ENCODE data around the gene TIMP3.

The TIMP3 gene

DNA sequence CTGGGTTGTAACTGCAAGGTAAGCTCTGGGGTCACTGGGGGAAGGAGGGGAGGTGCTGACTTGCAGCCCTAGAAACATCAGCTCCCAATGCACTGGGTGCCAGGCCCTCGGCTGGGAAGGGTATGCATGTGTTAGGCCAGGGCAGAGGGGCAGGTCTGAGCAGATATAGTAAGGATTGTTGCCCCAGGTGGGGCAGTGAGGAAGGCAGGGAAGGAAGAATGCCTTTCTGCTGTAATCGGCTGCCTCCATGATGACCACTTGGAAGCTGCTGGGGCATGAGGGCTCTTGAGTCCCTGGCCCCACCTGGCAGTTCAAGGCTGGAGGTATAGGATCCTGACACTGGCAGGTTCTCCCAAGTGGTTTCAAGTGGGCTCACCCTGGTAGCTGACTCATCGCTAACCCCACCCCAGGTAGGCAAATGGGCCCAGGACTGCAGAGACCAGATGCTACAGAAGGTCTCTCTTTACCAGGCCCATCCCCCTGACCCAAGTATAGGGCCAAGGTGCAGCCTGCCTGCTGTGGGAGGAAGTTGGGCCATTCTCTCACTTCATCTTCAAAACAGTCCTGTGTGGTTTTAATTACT, 56.7 kb downstream of the TIMP3 start:
- H4K91ac ChIP-seq (ENCODE audit: low read length) = no peak overlapping the region
- no peak overlapping the region for H3K9ac ChIP-seq (ENCODE audit: low read length)
- no peaks in the 10 kb centered on the region for H3K9me3 ChIP-seq (ENCODE audit: control insufficient read depth, low read length)
- H2BK12ac ChIP-seq (ENCODE audit: low read length in 2 of 2) = no peak overlapping the region
- H3K27me3 ChIP-seq (ENCODE audit: control insufficient read depth in 1 of 2, insufficient read depth in 1 of 2, low read length in 2 of 2) = no peaks in the 10 kb centered on the region
- WGBS = 95% methylated on average over 3 of the region's 3 CpGs
- H2BK5ac ChIP-seq (ENCODE audit: low read depth, low read length, poor library complexity, severe bottlenecking) = no peak overlapping the region
- no peak overlapping the region for H3K4me3 ChIP-seq (ENCODE audit: insufficient read depth in 1 of 2, low read depth in 1 of 2, low read length in 2 of 2)
- H2BK120ac ChIP-seq (ENCODE audit: low read depth, low read length) = no peak overlapping the region
- H2BK15ac ChIP-seq (ENCODE audit: low read depth, poor library complexity, severe bottlenecking) = no peak overlapping the region
- H3K36me3 ChIP-seq (ENCODE audit: control insufficient read depth in 1 of 2, insufficient read depth in 2 of 2, low read depth in 1 of 2, low read length in 2 of 2) = peaks cover 0 to 97% of the 10 kb centered on the region in 2 experiments
- H2AK5ac ChIP-seq (ENCODE audit: low read length, severe bottlenecking) = no peak overlapping the region
- no peak overlapping the region for H3K4ac ChIP-seq (ENCODE audit: low read depth in 1 of 2, low read length in 2 of 2)
- DNase-seq = peak; percentile 16
- no peak overlapping the region for H3K4me2 ChIP-seq (ENCODE audit: low read length, poor library complexity, severe bottlenecking)
- H3K14ac ChIP-seq (ENCODE audit: low read length in 2 of 2) = no peak overlapping the region
- no peak overlapping the region for H3K27ac ChIP-seq (ENCODE audit: low read length, poor library complexity, severe bottlenecking)
- H2AFZ ChIP-seq (ENCODE audit: low read depth, low read length) = no peak overlapping the region
- no peak overlapping the region for H3K23ac ChIP-seq (ENCODE audit: low read length in 2 of 2)
- no peaks in the 10 kb centered on the region for H3K79me1 ChIP-seq (replicated peaks; ENCODE audit: low read length, poor library complexity, severe bottlenecking)
- H3K18ac ChIP-seq (ENCODE audit: low read depth in 1 of 2, low read length in 2 of 2) = no peak overlapping the region
- no peak overlapping the region for H4K8ac ChIP-seq (ENCODE audit: low read length)
- no peaks in the 10 kb centered on the region for H3K4me1 ChIP-seq (ENCODE audit: control insufficient read depth, insufficient read depth, low read depth, low read length)

DNA sequence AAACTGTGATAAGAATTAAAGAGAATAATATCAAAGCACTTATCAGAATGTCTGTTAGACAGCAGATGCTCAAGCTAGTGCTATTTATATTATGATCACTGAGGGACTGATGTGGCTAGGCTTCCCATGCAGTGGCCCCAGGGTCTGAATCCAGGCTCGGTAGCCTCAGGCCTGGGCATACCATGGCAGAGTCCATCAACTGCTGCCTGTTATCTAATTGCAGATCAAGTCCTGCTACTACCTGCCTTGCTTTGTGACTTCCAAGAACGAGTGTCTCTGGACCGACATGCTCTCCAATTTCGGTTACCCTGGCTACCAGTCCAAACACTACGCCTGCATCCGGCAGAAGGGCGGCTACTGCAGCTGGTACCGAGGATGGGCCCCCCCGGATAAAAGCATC, 57.5 kb downstream of the TIMP3 start:
- Histone ChIP-seq H3K9me3 (ENCODE audit: control insufficient read depth, low read length) (no peaks in the 10 kb centered on the region), H2BK12ac (ENCODE audit: low read length in 2 of 2) (no peak overlapping the region), H3K4me2 (ENCODE audit: low read length, poor library complexity, severe bottlenecking) (no peak overlapping the region), H3K36me3 (ENCODE audit: control insufficient read depth in 1 of 2, insufficient read depth in 2 of 2, low read depth in 1 of 2, low read length in 2 of 2) (peaks cover 0 to 90% of the 10 kb centered on the region in 2 experiments), H3K18ac (ENCODE audit: low read depth in 1 of 2, low read length in 2 of 2) (no peak overlapping the region), H4K8ac (ENCODE audit: low read length) (no peak overlapping the region), H2AK5ac (ENCODE audit: low read length, severe bottlenecking) (no peak overlapping the region), H3K4ac (ENCODE audit: low read depth in 1 of 2, low read length in 2 of 2) (no peak overlapping the region), H4K91ac (ENCODE audit: low read length) (no peak overlapping the region), H3K27ac (ENCODE audit: low read length, poor library complexity, severe bottlenecking) (no peak overlapping the region), H2AFZ (ENCODE audit: low read depth, low read length) (no peak overlapping the region), H3K9ac (ENCODE audit: low read length) (no peak overlapping the region), H2BK5ac (ENCODE audit: low read depth, low read length, poor library complexity, severe bottlenecking) (no peak overlapping the region), H3K14ac (ENCODE audit: low read length in 2 of 2) (no peak overlapping the region), H2BK120ac (ENCODE audit: low read depth, low read length) (no peak overlapping the region), H3K23ac (ENCODE audit: low read length in 2 of 2) (no peak overlapping the region), H3K27me3 (ENCODE audit: control insufficient read depth in 1 of 2, insufficient read depth in 1 of 2, low read length in 2 of 2) (no peaks in the 10 kb centered on the region), H3K4me1 (ENCODE audit: control insufficient read depth, insufficient read depth, low read depth, low read length) (no peaks in the 10 kb centered on the region), H3K79me1 (replicated peaks; ENCODE audit: low read length, poor library complexity, severe bottlenecking) (no peaks in the 10 kb centered on the region), H2BK15ac (ENCODE audit: low read depth, poor library complexity, severe bottlenecking) (no peak overlapping the region), H3K4me3 (ENCODE audit: insufficient read depth in 1 of 2, low read depth in 1 of 2, low read length in 2 of 2) (no peak overlapping the region)
- DNase-seq = peak; percentile 5
- WGBS = 96% methylated on average over 9 of the region's 9 CpGs

DNA sequence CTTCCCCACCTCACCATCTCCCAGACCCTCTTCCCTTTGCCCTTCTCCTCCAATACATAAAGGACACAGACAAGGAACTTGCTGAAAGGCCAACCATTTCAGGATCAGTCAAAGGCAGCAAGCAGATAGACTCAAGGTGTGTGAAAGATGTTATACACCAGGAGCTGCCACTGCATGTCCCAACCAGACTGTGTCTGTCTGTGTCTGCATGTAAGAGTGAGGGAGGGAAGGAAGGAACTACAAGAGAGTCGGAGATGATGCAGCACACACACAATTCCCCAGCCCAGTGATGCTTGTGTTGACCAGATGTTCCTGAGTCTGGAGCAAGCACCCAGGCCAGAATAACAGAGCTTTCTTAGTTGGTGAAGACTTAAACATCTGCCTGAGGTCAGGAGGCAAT, 58.2 kb downstream of the TIMP3 start:
- peak; percentile 3 for DNase-seq
- H3K27ac ChIP-seq (ENCODE audit: low read length, poor library complexity, severe bottlenecking) = no peak overlapping the region
- no peak overlapping the region for H3K4me2 ChIP-seq (ENCODE audit: low read length, poor library complexity, severe bottlenecking)
- no peaks in the 10 kb centered on the region for H3K9me3 ChIP-seq (ENCODE audit: control insufficient read depth, low read length)
- no peaks in the 10 kb centered on the region for H3K27me3 ChIP-seq (ENCODE audit: control insufficient read depth in 1 of 2, insufficient read depth in 1 of 2, low read length in 2 of 2)
- no peak overlapping the region for H2BK120ac ChIP-seq (ENCODE audit: low read depth, low read length)
- H2AFZ ChIP-seq (ENCODE audit: low read depth, low read length) = no peak overlapping the region
- H2BK12ac ChIP-seq (ENCODE audit: low read length in 2 of 2) = no peak overlapping the region
- no peak overlapping the region for H3K23ac ChIP-seq (ENCODE audit: low read length in 2 of 2)
- H4K91ac ChIP-seq (ENCODE audit: low read length) = no peak overlapping the region
- no peak overlapping the region for H3K4ac ChIP-seq (ENCODE audit: low read depth in 1 of 2, low read length in 2 of 2)
- H3K14ac ChIP-seq (ENCODE audit: low read length in 2 of 2) = no peak overlapping the region
- H2BK5ac ChIP-seq (ENCODE audit: low read depth, low read length, poor library complexity, severe bottlenecking) = no peak overlapping the region
- no peak overlapping the region for H4K8ac ChIP-seq (ENCODE audit: low read length)
- H3K36me3 ChIP-seq (ENCODE audit: control insufficient read depth in 1 of 2, insufficient read depth in 2 of 2, low read depth in 1 of 2, low read length in 2 of 2) = peaks cover 0 to 82% of the 10 kb centered on the region in 2 experiments
- no peak overlapping the region for H3K4me3 ChIP-seq (ENCODE audit: insufficient read depth in 1 of 2, low read depth in 1 of 2, low read length in 2 of 2)
- H2BK15ac ChIP-seq (ENCODE audit: low read depth, poor library complexity, severe bottlenecking) = no peak overlapping the region
- H3K9ac ChIP-seq (ENCODE audit: low read length) = no peak overlapping the region
- no peak overlapping the region for H3K18ac ChIP-seq (ENCODE audit: low read depth in 1 of 2, low read length in 2 of 2)
- WGBS = 100% methylated on average over 1 of the region's 1 CpG
- no peaks in the 10 kb centered on the region for H3K4me1 ChIP-seq (ENCODE audit: control insufficient read depth, insufficient read depth, low read depth, low read length)
- no peaks in the 10 kb centered on the region for H3K79me1 ChIP-seq (replicated peaks; ENCODE audit: low read length, poor library complexity, severe bottlenecking)
- no peak overlapping the region for H2AK5ac ChIP-seq (ENCODE audit: low read length, severe bottlenecking)

DNA sequence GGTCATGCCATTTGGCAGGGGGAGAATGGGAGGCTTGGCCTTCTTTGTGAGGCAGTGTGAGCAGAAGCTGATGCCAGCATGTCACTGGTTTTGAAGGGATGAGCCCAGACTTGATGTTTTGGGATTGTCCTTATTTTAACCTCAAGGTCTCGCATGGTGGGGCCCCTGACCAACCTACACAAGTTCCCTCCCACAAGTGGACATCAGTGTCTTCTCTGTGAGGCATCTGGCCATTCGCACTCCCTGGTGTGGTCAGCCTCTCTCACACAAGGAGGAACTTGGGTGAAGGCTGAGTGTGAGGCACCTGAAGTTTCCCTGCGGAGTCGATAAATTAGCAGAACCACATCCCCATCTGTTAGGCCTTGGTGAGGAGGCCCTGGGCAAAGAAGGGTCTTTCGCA, 59.8 kb downstream of the TIMP3 start:
- no peaks in the 10 kb centered on the region for H3K4me1 ChIP-seq (ENCODE audit: control insufficient read depth, insufficient read depth, low read depth, low read length)
- H3K27ac ChIP-seq (ENCODE audit: low read length, poor library complexity, severe bottlenecking) = no peak overlapping the region
- H2BK12ac ChIP-seq (ENCODE audit: low read length in 2 of 2) = peak overlapping the region in 1 of 2 experiments; percentile 6
- H2AK5ac ChIP-seq (ENCODE audit: low read length, severe bottlenecking) = no peak overlapping the region
- WGBS = 97% methylated on average over 4 of the region's 5 CpGs
- peaks cover 0 to 66% of the 10 kb centered on the region in 2 experiments for H3K36me3 ChIP-seq (ENCODE audit: control insufficient read depth in 1 of 2, insufficient read depth in 2 of 2, low read depth in 1 of 2, low read length in 2 of 2)
- no peak overlapping the region for H3K4me2 ChIP-seq (ENCODE audit: low read length, poor library complexity, severe bottlenecking)
- H2AFZ ChIP-seq (ENCODE audit: low read depth, low read length) = no peak overlapping the region
- H2BK5ac ChIP-seq (ENCODE audit: low read depth, low read length, poor library complexity, severe bottlenecking) = no peak overlapping the region
- H3K4ac ChIP-seq (ENCODE audit: low read depth in 1 of 2, low read length in 2 of 2) = no peak overlapping the region
- H2BK120ac ChIP-seq (ENCODE audit: low read depth, low read length) = no peak overlapping the region
- no peak overlapping the region for H3K4me3 ChIP-seq (ENCODE audit: insufficient read depth in 1 of 2, low read depth in 1 of 2, low read length in 2 of 2)
- no peak overlapping the region for H3K23ac ChIP-seq (ENCODE audit: low read length in 2 of 2)
- H3K27me3 ChIP-seq (ENCODE audit: control insufficient read depth in 1 of 2, insufficient read depth in 1 of 2, low read length in 2 of 2) = no peaks in the 10 kb centered on the region
- H4K8ac ChIP-seq (ENCODE audit: low read length) = no peak overlapping the region
- no peak overlapping the region for H3K18ac ChIP-seq (ENCODE audit: low read depth in 1 of 2, low read length in 2 of 2)
- H4K91ac ChIP-seq (ENCODE audit: low read length) = no peak overlapping the region
- no peak overlapping the region for H2BK15ac ChIP-seq (ENCODE audit: low read depth, poor library complexity, severe bottlenecking)
- H3K79me1 ChIP-seq (replicated peaks; ENCODE audit: low read length, poor library complexity, severe bottlenecking) = no peaks in the 10 kb centered on the region
- H3K9me3 ChIP-seq (ENCODE audit: control insufficient read depth, low read length) = no peaks in the 10 kb centered on the region
- H3K9ac ChIP-seq (ENCODE audit: low read length) = no peak overlapping the region
- DNase-seq = peak; percentile 28
- H3K14ac ChIP-seq (ENCODE audit: low read length in 2 of 2) = no peak overlapping the region
